ENCODE data around the gene PI16.

PI16 gene, protein sequence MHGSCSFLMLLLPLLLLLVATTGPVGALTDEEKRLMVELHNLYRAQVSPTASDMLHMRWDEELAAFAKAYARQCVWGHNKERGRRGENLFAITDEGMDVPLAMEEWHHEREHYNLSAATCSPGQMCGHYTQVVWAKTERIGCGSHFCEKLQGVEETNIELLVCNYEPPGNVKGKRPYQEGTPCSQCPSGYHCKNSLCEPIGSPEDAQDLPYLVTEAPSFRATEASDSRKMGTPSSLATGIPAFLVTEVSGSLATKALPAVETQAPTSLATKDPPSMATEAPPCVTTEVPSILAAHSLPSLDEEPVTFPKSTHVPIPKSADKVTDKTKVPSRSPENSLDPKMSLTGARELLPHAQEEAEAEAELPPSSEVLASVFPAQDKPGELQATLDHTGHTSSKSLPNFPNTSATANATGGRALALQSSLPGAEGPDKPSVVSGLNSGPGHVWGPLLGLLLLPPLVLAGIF

DNA sequence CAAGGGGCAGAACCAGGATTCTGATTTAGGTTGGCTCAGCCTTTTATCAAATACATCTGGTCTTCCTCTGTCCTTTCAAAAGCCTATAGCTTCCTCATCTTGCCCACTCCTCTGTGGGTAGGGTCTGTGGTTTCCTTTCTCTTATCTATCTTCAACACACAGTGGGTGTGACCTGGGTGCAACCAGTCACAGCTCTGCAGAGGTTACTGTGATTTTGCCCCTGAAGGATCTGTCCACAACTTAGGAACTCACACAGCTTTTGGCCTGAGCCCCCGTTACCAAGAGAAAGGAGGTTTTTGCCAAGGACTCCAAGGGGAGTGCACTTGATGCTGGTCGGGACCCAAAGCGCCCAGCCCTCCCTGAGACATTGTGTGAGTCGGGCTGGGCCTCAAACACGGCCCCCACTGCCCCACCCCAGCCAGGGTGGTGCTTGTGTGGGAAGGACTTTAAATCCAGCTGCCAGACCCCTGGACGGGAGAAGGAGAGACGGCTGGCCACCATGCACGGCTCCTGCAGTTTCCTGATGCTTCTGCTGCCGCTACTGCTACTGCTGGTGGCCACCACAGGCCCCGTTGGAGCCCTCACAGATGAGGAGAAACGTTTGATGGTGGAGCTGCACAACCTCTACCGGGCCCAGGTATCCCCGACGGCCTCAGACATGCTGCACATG lies at the start of gene PI16:
PI16 (plus strand) TSS at position 477 of the 670 bp plus-strand sequence; CDS start at position 500, 23 bp downstream.
- no peak for DNase-seq

DNA sequence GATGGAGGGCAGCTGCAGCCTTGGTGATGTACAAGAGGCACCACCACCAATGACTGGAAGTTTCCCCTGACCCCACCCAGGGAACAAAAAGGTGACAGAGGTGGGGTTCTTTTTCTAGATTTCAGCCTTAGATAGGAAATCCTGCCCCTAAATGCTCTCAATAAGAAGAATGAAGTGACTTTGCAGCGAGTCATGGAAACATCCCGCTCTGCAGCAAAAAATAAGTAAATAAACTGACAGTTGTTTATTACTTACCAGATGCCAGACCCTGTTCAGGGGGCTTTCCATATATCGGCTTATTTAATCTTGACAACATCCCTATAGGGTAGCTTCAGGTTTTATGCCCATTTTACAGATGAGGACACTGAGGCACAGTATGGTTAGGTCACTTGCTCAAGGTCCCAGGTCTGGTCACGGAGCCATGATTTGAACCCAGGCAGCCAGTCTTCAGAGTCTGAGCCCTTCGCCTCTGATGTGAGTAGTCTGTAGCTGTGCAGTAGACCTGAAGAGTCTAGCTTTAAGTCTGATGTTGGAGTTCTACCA lies 49.6 kb upstream of the PI16 start:
- DNase-seq, result no peak

DNA sequence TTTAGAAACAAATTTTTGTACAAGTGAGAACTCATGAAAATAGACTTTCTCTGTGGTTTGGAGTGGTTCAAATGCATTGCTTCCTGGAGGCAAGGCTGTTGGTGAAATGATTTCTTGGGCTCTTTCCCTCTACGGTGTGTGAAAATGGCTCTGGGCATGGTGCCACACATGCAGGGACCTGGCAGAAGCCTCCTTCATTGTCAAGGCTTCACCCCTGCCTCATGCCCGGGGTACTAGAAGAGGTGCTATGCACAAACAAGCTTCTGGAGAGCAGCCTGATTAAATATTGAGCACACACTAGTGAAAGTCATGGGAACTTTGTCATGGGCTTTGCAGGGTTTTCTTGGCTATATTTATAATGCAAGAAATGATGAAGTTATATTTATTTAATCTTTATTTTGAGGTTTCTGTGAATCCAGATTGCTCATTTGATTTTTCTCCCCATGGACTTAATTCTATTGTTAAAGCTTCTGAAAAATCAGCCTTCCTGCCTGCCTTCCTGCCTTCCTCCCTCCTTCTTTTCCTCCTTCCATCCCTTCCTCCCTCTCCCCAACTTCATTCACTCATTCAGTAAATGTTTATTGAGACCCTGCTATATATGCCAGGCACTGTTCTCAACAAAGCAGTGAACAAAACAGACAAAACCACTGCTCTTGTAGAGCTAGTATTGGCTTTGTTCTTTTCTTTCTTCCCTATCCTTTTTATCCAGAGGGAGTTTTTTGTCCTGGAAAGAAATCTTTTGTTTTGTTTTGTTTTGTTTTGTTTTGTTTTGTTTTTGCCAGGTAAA lies 47.8 kb upstream of the PI16 start:
- peak; percentile 89 for DNase-seq

DNA sequence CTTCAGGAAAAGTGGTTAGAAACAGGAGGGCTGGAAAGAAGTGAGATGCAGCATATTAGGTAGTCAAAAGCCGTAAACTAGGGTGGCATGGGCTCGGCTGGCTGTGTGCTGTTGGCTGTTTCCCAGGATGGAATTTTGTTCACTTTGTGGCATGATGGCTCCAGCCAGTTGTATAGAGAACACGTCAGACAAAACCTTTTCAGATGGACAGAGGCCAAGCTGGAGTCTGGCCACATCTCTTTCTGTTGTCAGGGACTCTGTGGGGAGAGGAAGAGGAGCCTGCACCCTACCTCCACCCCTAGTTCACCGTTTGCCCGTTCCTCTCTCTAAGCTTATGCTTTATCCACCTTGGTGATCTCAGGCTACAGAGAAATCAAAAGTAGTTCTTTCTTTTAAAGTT lies 46.8 kb upstream of the PI16 start:
- peak; percentile 88 for DNase-seq

DNA sequence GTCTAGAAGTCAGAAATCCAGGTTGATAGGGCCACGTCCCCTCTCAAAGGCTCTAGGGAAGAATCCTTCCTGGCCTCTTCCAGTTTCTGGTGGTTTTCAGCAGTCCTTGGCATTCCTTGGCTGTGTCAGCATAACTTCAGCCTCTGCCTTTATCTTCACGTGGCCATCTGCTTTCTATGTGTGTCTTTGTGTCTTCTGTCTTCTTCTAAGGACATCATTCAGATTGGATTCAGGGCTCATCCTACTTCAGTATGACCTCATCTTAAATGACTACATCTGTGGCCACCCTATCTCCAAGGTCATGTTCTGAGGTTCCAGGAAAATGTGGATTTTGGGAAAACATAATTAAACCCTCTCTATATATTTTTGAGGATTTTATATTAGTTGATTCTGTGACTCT lies 45.8 kb upstream of the PI16 start:
- DNase-seq, result peak; percentile 20

DNA sequence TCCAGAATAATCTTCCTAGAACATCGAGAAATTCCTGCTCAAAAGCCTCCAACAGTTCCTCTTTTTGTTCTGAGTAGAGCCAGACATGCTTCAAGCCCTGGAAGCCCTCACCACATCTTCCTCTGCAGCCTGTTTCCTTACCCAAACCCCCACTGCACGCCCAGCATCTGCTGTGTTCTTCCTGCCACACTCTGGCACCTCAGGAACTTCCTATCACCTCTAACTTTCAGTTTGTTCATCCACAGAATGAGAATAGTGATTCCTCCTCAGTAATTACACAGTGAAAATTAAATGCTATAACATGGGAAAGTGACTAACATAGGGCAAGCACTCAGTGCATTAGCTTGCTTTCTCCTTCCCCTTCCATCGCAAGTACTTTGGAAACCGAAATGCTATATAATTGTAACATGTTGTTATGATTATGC lies 42.5 kb upstream of the PI16 start:
- DNase-seq, result no peak

DNA sequence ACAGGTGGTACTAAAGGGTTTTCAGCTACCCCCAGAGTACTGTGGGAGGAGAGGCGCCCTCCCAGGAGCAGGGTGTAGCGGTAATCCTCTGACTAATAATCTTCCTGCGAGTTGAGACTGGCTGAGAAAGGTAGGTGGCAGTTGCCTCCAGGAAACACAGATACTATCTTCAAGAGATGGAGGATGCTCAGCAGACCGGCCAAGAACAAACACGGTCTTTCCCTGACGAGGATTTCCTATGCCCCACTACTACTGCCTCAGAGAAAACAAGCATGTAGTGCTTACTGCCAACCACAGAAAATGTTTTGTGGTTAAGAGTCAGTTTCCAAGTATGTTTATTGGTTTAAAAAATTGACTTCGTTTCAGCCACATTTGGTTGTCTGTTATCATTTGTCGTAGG lies 42.0 kb upstream of the PI16 start:
- no peak for DNase-seq

DNA sequence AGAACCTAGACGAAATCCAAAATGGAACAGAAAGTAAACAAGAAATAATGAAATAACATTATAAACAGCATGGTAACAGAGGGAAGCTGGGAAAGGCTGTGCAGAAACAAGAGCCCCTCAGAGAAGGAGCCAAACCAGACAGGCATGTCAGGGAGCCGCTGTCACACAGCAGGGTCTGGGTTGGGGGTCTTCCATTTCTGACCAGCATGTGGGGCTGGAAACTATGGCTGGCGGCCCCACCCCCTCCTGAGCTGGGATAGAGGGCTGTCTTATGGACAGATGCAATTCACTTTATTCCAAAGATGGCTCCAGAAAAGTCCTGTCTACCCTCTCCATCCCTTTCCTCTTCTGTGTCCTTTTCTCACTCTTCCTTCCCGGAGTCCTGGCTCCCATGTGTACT lies 41.5 kb upstream of the PI16 start:
- no peak for DNase-seq

DNA sequence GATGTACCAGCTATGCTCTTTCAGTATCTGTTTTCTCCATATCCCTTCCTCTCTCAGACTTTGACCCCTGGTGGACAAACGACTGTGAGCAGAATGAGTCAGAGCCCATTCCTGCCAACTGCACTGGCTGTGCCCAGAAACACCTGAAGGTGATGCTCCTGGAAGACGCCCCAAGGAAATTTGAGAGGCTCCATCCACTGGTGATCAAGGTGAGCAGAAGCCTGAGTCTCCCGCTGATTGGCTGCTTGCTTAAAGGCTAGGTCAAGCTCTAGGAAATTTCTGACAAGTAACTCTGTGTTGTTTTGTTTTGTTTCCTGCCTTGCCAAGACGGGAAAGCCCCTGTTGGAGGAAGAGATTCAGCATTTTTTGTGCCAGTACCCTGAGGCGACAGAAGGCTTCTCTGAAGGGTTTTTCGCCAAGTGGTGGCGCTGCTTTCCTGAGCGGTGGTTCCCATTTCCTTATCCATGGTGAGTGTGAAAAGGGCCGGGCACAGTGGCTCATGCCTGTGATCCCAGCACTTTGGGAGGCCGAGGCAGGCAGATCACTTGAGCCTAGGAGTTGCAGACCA lies 40.2 kb upstream of the PI16 start:
- no peak for DNase-seq

DNA sequence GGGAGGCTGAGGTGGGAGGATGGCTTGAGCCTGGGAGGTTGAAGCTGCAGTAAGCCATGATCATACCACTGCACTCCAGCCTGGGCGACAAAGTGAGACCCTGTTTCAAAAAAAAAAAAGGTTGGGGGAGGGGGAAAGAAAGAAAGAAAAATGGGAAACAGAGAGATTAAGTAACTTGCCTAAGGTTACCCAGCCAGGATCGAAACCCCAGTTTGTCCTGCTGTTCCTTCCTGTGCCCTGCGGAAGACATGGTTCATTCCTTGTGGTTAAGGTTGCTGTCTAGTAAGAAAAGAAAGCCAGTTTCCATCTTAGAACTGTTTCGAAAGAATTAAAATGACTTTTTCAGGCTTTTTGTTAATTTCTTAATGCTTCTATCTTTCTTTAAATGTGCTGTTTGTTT lies 38.9 kb upstream of the PI16 start:
- no peak for DNase-seq

DNA sequence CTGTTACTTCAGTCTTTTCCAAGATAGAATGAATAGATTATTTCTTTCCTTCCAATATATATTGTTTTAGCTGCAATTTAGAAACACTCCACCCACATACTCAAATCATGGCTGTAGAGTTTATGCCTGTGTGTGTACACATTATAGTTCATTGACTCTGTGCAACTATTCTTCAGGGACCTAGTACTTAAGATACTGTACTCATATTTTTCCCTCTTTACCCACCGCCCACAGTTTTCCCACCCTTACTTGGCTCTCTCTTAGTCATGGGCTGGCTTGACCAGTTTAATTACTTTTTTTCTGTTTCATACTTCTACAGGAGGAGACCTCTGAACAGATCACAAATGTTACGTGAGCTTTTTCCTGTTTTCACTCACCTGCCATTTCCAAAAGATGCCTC lies 38.4 kb upstream of the PI16 start:
- no peak for DNase-seq

DNA sequence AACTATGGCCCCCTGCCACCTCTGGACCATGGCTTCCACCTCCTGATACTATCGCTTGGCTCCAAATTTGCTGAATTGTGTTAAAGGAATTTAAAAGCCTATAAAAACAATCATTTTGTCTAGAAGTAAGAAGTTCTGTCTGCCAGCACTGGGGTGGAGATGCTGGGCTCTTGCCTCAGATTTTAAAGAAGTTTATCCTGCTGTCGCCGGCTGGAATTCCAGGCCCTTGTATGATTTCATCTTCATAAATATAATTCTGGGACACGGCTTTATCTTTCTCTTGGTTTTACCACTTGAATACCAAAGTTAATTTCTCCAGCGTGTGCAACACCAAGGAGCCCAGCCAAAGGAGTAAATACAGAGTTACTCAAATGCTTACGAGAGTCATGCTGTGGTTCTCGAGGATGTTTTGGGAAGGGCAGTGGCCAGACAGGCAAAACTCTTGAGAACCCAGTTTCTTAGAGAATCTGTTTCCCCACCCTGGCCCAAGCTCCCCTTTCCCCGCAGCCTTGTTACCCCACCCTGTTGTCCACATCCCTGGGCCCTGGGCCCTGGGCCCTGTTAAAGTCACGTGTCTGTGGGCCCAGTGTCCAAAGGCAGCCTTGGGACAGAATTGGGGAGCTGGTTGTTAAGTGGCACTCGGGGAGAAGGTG lies 36.9 kb upstream of the PI16 start:
- no peak for DNase-seq

DNA sequence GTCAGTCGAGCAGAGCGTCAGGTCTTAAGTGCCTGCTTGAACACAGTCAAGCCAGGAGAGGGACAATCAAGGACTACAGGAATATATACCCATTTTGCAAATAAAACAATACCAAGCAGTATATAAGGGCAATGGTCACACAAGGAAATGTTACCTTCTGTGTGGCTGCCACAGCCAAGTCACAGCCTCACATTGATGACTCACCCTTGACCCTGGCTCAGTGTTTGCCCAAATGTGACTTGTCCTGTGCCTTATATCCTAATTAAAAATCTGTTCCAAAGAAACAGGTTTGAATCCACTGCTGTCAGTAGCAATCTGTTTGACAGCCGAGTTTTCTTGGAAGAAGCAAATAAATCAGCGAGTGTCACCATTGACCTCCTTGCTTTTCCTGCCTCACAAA lies 34.5 kb upstream of the PI16 start:
- DNase-seq, result no peak

DNA sequence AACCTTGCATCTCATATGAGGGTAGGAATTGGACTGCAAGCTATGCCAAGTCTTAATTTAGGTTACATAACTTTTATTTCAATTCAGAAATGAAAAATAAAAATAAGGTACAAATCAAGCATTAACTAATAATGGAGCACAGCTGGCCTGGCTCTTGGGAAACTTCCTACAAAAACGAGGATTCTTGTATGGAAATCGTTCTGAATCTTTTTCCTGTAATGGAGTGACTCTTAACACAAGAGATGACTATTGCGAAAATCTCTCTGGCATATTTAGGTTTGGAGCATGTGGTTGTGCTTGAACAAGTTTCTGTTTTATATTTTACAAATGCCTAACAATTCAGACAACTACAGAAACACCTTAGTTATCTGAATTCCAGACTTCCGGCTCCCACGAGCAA lies 34.0 kb upstream of the PI16 start:
- no peak for DNase-seq

DNA sequence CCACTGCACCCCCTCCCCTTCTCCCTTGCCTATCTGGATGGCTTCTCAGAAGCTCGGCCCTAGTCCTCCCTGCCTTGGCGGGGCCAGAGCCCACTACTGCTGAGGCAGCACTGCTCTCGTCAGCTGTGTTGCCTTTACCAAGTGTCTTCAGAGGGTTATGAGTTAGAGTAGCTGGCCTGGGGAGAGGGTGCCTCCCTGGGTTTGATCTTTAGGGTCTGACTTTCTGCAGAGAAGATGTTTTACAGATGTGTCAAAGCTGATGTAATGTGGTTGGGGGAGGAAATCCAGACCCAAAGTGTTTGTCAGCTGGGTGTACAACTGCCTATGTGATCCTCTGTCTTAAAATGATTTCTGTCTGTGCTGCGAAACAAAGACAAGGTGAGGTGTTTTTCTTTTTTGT lies 30.4 kb upstream of the PI16 start:
- no peak for DNase-seq

DNA sequence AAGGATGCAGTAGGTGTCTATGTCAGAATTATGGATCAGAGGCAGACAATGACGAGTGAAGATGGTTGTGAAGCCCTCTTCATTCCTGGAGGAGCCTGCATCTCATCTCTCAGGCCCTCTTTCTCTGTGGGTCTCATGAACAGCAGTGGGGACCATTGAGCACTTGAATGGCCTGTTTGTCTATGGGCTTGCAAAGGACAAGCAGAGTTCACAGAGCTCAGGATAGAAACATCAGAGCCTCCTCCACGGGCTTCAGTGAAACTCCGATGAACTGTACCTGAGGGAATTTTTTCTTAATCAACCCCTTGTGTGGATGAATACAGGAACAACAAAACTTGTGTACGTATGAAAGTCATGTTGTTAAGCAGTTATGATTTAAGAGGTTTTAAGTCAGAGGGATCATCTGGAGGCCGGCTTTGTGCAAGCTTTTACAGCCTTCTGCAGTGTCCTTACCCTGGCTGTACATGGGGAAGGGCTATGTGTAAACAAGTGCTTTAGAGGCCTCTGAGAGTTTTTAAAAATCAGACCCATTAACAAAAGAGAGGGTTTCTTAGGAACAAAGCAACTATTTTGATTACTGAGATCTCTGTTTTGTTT lies 29.7 kb upstream of the PI16 start:
- no peak for DNase-seq

DNA sequence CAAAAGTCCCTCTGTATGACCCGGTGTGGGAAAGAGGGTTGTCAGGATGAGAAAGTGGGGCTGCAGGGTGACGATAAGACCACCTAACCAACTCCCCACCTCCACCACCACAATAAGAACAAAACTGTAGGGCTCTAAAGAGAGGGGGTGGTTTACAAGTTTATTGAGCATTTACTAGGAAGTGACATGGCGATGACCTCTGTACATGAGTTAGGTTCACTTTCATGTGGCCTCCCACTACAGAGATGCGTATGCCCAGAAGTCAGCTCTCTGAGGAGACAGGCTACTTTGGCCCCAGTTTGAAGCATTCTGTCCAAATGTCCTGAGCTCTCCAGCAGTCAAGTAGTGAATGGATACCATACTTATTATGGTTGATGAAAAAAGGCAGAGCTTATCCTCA lies 28.7 kb upstream of the PI16 start:
- DNase-seq, result no peak

DNA sequence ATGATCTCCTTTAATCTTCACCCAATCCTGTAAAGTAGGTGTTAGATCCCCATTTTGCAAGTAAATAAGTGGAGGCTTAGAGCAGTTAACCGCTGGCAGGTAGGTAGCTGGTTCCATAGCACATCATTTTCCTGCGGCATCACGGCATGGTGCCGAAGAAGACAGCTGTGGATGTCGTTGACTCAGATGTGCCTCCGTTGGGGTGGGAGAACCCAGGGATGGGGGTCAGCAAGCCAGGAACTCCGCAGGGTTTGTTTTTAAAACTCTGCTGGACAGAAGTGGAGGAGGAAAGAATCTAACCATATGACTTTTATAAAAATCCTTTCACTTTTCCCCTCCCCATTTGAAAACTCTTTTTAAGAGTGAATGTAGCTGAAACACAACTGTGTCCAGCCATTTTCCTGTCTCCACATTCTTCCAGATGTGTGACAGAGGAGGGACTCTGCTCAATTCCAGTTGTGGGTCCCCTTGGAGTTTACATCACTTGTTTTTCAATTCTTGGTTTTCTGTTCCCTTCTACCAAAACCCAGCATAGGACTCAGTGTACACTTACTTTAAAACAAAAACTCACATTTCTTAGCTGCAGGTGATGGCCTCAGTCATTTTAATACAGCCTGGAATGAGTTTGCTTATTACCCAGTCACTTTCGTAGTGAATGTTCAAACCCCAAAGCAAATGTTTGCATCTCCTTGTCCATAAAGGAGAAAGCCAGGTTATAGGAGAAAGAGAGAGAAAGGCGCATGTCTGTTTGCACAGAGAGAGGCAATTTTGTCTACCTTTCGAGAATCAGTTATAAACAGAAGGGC lies 27.6 kb upstream of the PI16 start:
- no peak for DNase-seq

DNA sequence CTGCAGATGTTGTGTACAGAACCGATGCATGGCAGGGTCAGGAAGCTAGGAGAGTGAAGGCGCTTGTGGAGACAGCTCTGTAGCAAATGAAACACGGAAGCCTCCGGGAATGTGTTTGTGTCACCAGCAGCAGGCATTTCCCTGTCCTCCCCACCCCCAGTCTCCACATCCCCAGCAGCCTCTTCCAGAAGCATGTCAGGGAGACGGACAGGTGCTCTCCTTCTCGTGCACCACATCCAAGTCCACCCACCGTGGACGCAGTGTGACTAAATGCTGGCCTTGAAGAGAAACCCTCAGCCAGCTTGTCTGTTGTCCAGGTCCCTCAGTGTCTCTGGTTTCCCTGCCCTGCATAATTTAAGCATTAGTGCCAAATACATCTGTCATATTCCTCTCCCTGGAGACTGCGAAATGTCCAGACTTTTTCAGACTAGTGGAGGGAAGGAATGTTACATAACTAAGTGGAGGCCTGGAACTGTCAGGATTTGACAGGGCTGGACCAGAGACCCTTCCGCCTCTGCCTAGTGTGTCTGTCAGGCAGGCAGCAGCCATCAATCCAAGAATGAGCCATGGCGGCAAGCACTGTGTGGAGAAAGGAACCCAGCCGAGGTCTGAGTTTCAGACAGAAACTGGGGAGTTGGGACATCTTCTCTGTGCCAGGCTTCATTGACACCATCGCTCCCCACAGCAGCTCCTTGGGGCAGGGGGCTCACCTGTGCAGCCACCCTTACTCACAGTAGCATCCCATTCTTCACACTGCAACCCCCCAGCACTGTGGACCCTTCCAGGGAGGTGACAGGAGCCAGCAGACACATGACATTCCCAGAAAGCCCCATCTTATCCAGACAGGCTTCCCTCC lies 26.6 kb upstream of the PI16 start:
- no peak for DNase-seq

DNA sequence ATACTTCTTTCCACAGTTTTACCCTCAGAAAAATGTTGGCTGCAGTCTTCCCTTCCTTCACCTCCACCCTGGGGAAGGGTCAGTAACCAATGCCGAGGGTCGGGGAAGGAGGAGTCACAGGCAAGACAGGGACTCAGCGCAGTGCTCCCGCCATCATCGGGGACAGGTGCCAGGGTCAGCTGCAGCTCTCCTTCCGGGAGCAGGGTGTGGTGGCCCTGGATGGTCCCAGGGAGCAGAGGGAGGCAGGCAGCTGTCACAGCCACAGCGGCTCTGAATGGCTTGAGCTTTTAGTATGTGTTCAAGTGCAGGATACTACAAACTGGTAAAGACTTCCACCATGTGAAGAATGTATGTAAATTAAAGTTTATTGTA lies 26.0 kb upstream of the PI16 start:
- no peak for DNase-seq

Measured in NCI-H1092 treated with DMSO at 0.1 percent for 48 hours (cell line).